Panc1 (cell line): ENCODE data around the gene CCRL2. TPM values are rescaled to one million over a fixed set of nuclear protein-coding genes. Genes with fewer than 3 reads are reported as not detected.

Experiments used
- ATAC-seq: fragments of 200-7000 bp; cut with Tn5 transposase; 2 replicates; pipeline ENCODE4 v1.9.1; 2020; ENCODE audit warnings: mild to moderate bottlenecking, moderate library complexity
- BruUV-seq: library from RNA; stranded (reverse); fragments of 400-500 nt; replicated peaks from 2 replicates; lab custom pipeline; 2021; lab: Mats Ljungman, UMichigan
- CTCF ChIA-PET: fragments of 300-600 bp; sonication (Branson Sonifier 250); formaldehyde crosslinking; loops from one replicate; lab custom pipeline; 2022; ENCODE audit warnings: antibody characterized with exemption; lab: Charles Lee
- POLR2A ChIA-PET: fragments of 300-600 bp; sonication (Branson Sonifier 250); formaldehyde crosslinking; loops from one replicate; lab custom pipeline; 2022; ENCODE audit warnings: antibody characterized with exemption; lab: Charles Lee
- DNase-seq: peaks from one replicate; pipeline ENCODE4 v3.0.0-alpha.2; 2010; ENCODE audit warnings: low read depth, low spot score
- H3K27ac ChIP-seq: 2 replicates; pipeline ENCODE4 v1.5.1; 2011; ENCODE audit warnings: mild to moderate bottlenecking, low read length, inconsistent platforms
- H3K27me3 ChIP-seq: fragments of 200-500 bp; sonication (Bioruptor generic); 2 replicates; pipeline ENCODE4 v1.6.0; 2014; ENCODE audit warnings: low read length, inconsistent platforms; ENCODE audit not compliant: control insufficient read depth, insufficient read depth
- H3K36me3 ChIP-seq: fragments of 200-500 bp; sonication (Bioruptor generic); 2 replicates; pipeline ENCODE4 v1.5.1; 2014; ENCODE audit warnings: inconsistent platforms, mild to moderate bottlenecking, low read length, moderate library complexity; ENCODE audit not compliant: control insufficient read depth, insufficient read depth
- H3K4me1 ChIP-seq: 2 replicates; pipeline ENCODE4 v1.5.1; 2011; ENCODE audit warnings: inconsistent platforms, mild to moderate bottlenecking, low read length, moderate library complexity; ENCODE audit not compliant: control insufficient read depth, insufficient read depth
- H3K4me3 ChIP-seq, 2 experiments: 2 replicates each; pipeline ENCODE4 v1.5.1; 2011 to 2012; ENCODE audit warnings: low read depth in 2 of 2, low read length in 2 of 2, mild to moderate bottlenecking in 2 of 2, inconsistent platforms in 1 of 2, moderate library complexity in 1 of 2
- H3K9me3 ChIP-seq: fragments of 200-500 bp; sonication (Bioruptor generic); 2 replicates; pipeline ENCODE4 v1.5.1; 2014; ENCODE audit warnings: low read depth, mild to moderate bottlenecking, inconsistent platforms, low read length, moderate library complexity; ENCODE audit not compliant: control insufficient read depth, insufficient read depth
- CTCF ChIP-seq: fragments of 450-650 bp; IDR thresholded peaks from 2 replicates; pipeline ENCODE4 v1.5.1; 2017; ENCODE audit warnings: mild to moderate bottlenecking
- POLR2AphosphoS5 ChIP-seq: IDR thresholded peaks from 2 replicates; pipeline ENCODE4 v1.6.1; 2012; ENCODE audit warnings: mild to moderate bottlenecking, low read depth, low read length, moderate library complexity
- REST ChIP-seq, 2 experiments: IDR thresholded peaks; 2 replicates each; pipeline ENCODE4 v1.6.1; 2011 to 2012; ENCODE audit warnings: low read depth in 2 of 2, control low read depth in 1 of 2, low read length in 1 of 2, mild to moderate bottlenecking in 1 of 2, moderate library complexity in 1 of 2; ENCODE audit not compliant: insufficient read depth in 1 of 2
- SIN3A ChIP-seq: IDR thresholded peaks from 2 replicates; pipeline ENCODE4 v1.6.1; 2012; ENCODE audit warnings: low read depth, mild to moderate bottlenecking, low read length, moderate library complexity, borderline replicate concordance; ENCODE audit not compliant: insufficient read depth
- TCF7L2 ChIP-seq: IDR thresholded peaks from 2 replicates; pipeline ENCODE4 v1.6.1; 2011; ENCODE audit warnings: mild to moderate bottlenecking, low read depth, low read length, inconsistent platforms
- in situ Hi-C: cut with HindIII; loops from 2 replicates; pipeline ENCODE4 v1.10.0; 2016; ENCODE audit warnings: low sequenced_read_pairs, low pct_unique_long_range_greater_than_20kb
- intact Hi-C: fragments of 100-400 bp; cut with micrococcal nuclease; formaldehyde crosslinking; loops from one replicate; pipeline ENCODE4 v1.10.0; 2022; ENCODE audit not compliant: unreplicated experiment
- total RNA-seq: library from RNA; stranded (reverse); gene quantifications from one replicate; pipeline ENCODE4 v1.2.1, GENCODE V29; 2021; ENCODE audit not compliant: unreplicated experiment

The CCRL2 gene
- total RNA-seq, 1 experiment from 2014 or later = not detected

- intact Hi-C loops (no loop called here), in situ Hi-C loops (no loop called here)
- no peaks in the 10 kb centered on the region for H3K36me3 ChIP-seq
- TF ChIP-seq POLR2AphosphoS5 = no peak
- TF ChIP-seq SIN3A = no peak
- no peak for TF ChIP-seq REST (IDR thresholded peaks at IDR 0.05; ENCODE audit: insufficient read depth in 1 of 2, low read depth in 2 of 2, low read length in 1 of 2)
- TF ChIP-seq TCF7L2 = no peak
- TF ChIP-seq CTCF = no peak
- no TSS peak for BruUV-seq
- DNase-seq (no peak), ATAC-seq (no peak)
- ChIA-PET CTCF (no interaction called here), POLR2A (no interaction called here)
- H3K9me3 ChIP-seq = no peaks in the 10 kb centered on the region
- no peak overlapping the region for H3K27ac ChIP-seq
- H3K4me1 ChIP-seq = no peaks in the 10 kb centered on the region; the same call in 1 of the 2 replicates
- no peak overlapping the region for H3K4me3 ChIP-seq
- no peaks in the 10 kb centered on the region; the same call in 1 of the 2 replicates for H3K27me3 ChIP-seq
These were observed 41.1 kb upstream of the CCRL2 start for GRCh38 chr3:46365737-46366524.

GRCh38 chr3:46367811-46368210 lies 39.2 kb upstream of the CCRL2 start:
- TF ChIP-seq TCF7L2 = no peak
- no peak for TF ChIP-seq REST (IDR thresholded peaks at IDR 0.05; ENCODE audit: insufficient read depth in 1 of 2, low read depth in 2 of 2, low read length in 1 of 2)
- no peak for TF ChIP-seq CTCF
- TF ChIP-seq SIN3A = no peak
- TF ChIP-seq POLR2AphosphoS5 = no peak
- no peaks in the 10 kb centered on the region; the same call in 1 of the 2 replicates for H3K27me3 ChIP-seq
- in situ Hi-C loops (no loop called here), intact Hi-C loops (no loop called here)
- DNase-seq (no peak), ATAC-seq (no peak)
- H3K36me3 ChIP-seq = no peaks in the 10 kb centered on the region
- H3K9me3 ChIP-seq = no peaks in the 10 kb centered on the region
- no peak overlapping the region for H3K27ac ChIP-seq
- no peak overlapping the region for H3K4me3 ChIP-seq
- POLR2A ChIA-PET = no interaction called here
- BruUV-seq = no TSS peak
- CTCF ChIA-PET = no interaction called here
- H3K4me1 ChIP-seq = no peaks in the 10 kb centered on the region
